HepG2 (cell line): ENCODE results near the gene PSD. TPM values are rescaled to one million over a fixed set of nuclear protein-coding genes. Genes with fewer than 3 reads are reported as not detected.

ENCODE experiments used
- ATAC-seq: fragments of 200-7000 bp; cut with Tn5 transposase; 3 replicates; pipeline ENCODE4 v1.9.1; 2020; ENCODE audit warnings: mild to moderate bottlenecking, moderate library complexity
- BruUV-seq: library from RNA; stranded (reverse); fragments of 400-500 nt; replicated peaks from 2 replicates; lab custom pipeline; 2021; lab: Mats Ljungman, UMichigan
- CTCF ChIA-PET: fragments of 300-600 bp; formaldehyde crosslinking; extraction: SDS; loops from one replicate; lab custom pipeline; 2021; ENCODE audit warnings: low total read pairs, inconsistent platforms, low intra/inter-chr PET ratio; lab: Yijun Ruan, JAX
- POLR2A ChIA-PET: fragments of 350-600 bp; sonication (Branson Sonifier 250); formaldehyde crosslinking; loops from one replicate; lab custom pipeline; 2020; ENCODE audit warnings: antibody characterized with exemption, inconsistent platforms; lab: Yijun Ruan, JAX
- DNase-seq: peaks from one replicate; pipeline ENCODE4 v3.0.0-alpha.2; 2015; ENCODE audit warnings: low spot score
- FAIRE-seq: peaks from 3 replicates; lab custom pipeline; 2011; peaks lifted over from hg19 to GRCh38; lab: Jason Lieb, UNC
- H2AFZ ChIP-seq: one replicate; pipeline ENCODE4 v1.6.1; 2011; ENCODE audit warnings: low read length, inconsistent platforms
- H3K27ac ChIP-seq: fragments of 300-600 bp; 3 replicates; pipeline ENCODE4 v1.8.0; 2011; ENCODE audit warnings: mixed run types, mild to moderate bottlenecking, mixed read lengths, low read length, inconsistent platforms; ENCODE audit not compliant: insufficient read depth; ENCODE audit errors: extremely low read length
- H3K27me3 ChIP-seq, 2 experiments: fragments of 200-600 bp in 1 of 2; 2 replicates in 1 of 2; 3 replicates in 1 of 2; pipeline versions ENCODE4 v1.6.0 to v1.8.0; 2011; ENCODE audit warnings: low read length in 2 of 2, mild to moderate bottlenecking in 2 of 2, moderate library complexity in 2 of 2, inconsistent platforms in 1 of 2; ENCODE audit not compliant: insufficient read depth in 2 of 2, control insufficient read depth in 1 of 2
- H3K36me3 ChIP-seq, 2 experiments: fragments of 200-600 bp in 1 of 2; replicated peaks in 1 of 2; 2 replicates in 1 of 2; 3 replicates in 1 of 2; pipeline versions ENCODE4 v1.5.1 to v1.8.0; 2011; ENCODE audit warnings: low read length in 2 of 2, inconsistent platforms in 1 of 2; ENCODE audit not compliant: insufficient read depth in 2 of 2, control insufficient read depth in 1 of 2
- H3K4me1 ChIP-seq: 2 replicates; pipeline ENCODE4 v1.5.1; 2012; ENCODE audit warnings: low read length, inconsistent platforms; ENCODE audit not compliant: insufficient read depth
- H3K4me2 ChIP-seq: 2 replicates; pipeline ENCODE4 v1.6.0; 2011; ENCODE audit warnings: low read depth, low read length, inconsistent platforms
- H3K4me3 ChIP-seq, 3 experiments: fragments of 200-600 bp in 1 of 3; sonication (generic), shearing (Covaris generic) in 1 of 3; replicated peaks in 1 of 3; 2 replicates each; pipeline ENCODE4 v1.5.1; 2011 to 2016; ENCODE audit warnings: low read length in 3 of 3, inconsistent platforms in 2 of 3, low read depth in 2 of 3, mild to moderate bottlenecking in 2 of 3, control low read depth in 1 of 3, mixed read lengths in 1 of 3; ENCODE audit not compliant: insufficient read depth in 1 of 3
- H3K79me2 ChIP-seq: one replicate; pipeline ENCODE4 v1.6.1; 2011; ENCODE audit warnings: low read length, inconsistent platforms; ENCODE audit not compliant: insufficient read depth
- H3K9ac ChIP-seq: 2 replicates; pipeline ENCODE4 v1.6.0; 2011; ENCODE audit warnings: mild to moderate bottlenecking, low read depth, low read length, inconsistent platforms; ENCODE audit not compliant: insufficient read depth
- H3K9me3 ChIP-seq: 2 replicates; pipeline ENCODE4 v1.5.1; 2012; ENCODE audit warnings: mild to moderate bottlenecking, low read length
- H4K20me1 ChIP-seq: 2 replicates; pipeline ENCODE4 v1.6.0; 2011; ENCODE audit warnings: inconsistent platforms, mild to moderate bottlenecking, low read length, moderate library complexity; ENCODE audit not compliant: insufficient read depth
- FOXP1 ChIP-seq, 2 experiments: fragments of 450-650 bp in 1 of 2; IDR thresholded peaks; 2 replicates each; pipeline ENCODE4 v1.6.1; 2017 to 2018; ENCODE audit warnings: antibody characterized with exemption in 1 of 2
- RBM22 ChIP-seq: fragments of 200-400 bp; formaldehyde crosslinking; optimal IDR thresholded peaks from 2 replicates; pipeline ENCODE3; 2017; ENCODE audit warnings: mild to moderate bottlenecking, low read length, moderate library complexity
- RBM39 ChIP-seq: fragments of 200-400 bp; formaldehyde crosslinking; IDR thresholded peaks from one replicate; pipeline ENCODE4 v1.6.1; 2018; ENCODE audit warnings: antibody characterized with exemption, mild to moderate bottlenecking, low read depth, low read length; ENCODE audit not compliant: poor library complexity, severe bottlenecking
- RELA ChIP-seq: sonication (generic); formaldehyde crosslinking; IDR thresholded peaks from 2 replicates; pipeline ENCODE4 v1.4.0; 2020; ENCODE audit warnings: missing genetic modification reagents
- SRSF4 ChIP-seq: fragments of 200-400 bp; formaldehyde crosslinking; IDR thresholded peaks from one replicate; pipeline ENCODE4 v1.6.1; 2018; ENCODE audit warnings: mild to moderate bottlenecking, low read depth, low read length, moderate library complexity; ENCODE audit not compliant: poor library complexity, severe bottlenecking
- SRY ChIP-seq: sonication (generic); formaldehyde crosslinking; IDR thresholded peaks from 2 replicates; pipeline ENCODE4 v1.8.0; 2022; ENCODE audit warnings: mild to moderate bottlenecking, missing genetic modification reagents
- YEATS4 ChIP-seq: sonication (generic); formaldehyde crosslinking; IDR thresholded peaks from 2 replicates; pipeline ENCODE4 v1.4.0; 2020; ENCODE audit warnings: missing genetic modification reagents, borderline replicate concordance
- ZNF10 ChIP-seq: sonication (generic); formaldehyde crosslinking; IDR thresholded peaks from 2 replicates; pipeline ENCODE4 v1.4.0; 2020; ENCODE audit warnings: mild to moderate bottlenecking, low read depth, missing genetic modification reagents, borderline replicate concordance
- ZNF879 ChIP-seq: sonication (generic); formaldehyde crosslinking; IDR thresholded peaks from 2 replicates; pipeline ENCODE4 v1.8.1; 2023; ENCODE audit warnings: missing genetic modification reagents
- WGBS: methylation state at CpG from one replicate; pipeline ENCODE4 v1.1.6; 2017; ENCODE audit warnings: low lambda C conversion rate; 5-methylcytosine and 5-hydroxymethylcytosine counted together
- in situ Hi-C: cut with HindIII; loops from 2 replicates; pipeline ENCODE4 v1.10.0; 2017; ENCODE audit warnings: low pct_unique_long_range_greater_than_20kb; ENCODE audit not compliant: extremely low pct_ligation_motif_present
- intact Hi-C: fragments of 100-400 bp; cut with micrococcal nuclease; formaldehyde crosslinking; loops from one replicate; pipeline ENCODE4 v1.10.0; 2022; ENCODE audit not compliant: unreplicated experiment
- polyA plus RNA-seq, 8 experiments: library from polyadenylated mRNA; depleted of rRNA in 3 of 8; stranded (reverse) in 7 of 8; unstranded in 1 of 8; fragments of >200 nt; fragmentation: Illumina TruSeq in 4 of 8; extraction: Trizol in 4 of 8; gene quantifications; 2 replicates each; pipeline versions ENCODE4 v1.2.1 to v1.2.3, GENCODE V29; 2011 to 2016; ENCODE audit warnings: low read depth in 4 of 8, missing spikeins in 1 of 8, mixed read lengths in 1 of 8; ENCODE audit not compliant: insufficient read depth in 1 of 8
- total RNA-seq, 5 experiments: library from RNA; depleted of rRNA; stranded (reverse); fragments of >200 nt; fragmentation: Illumina TruSeq; extraction: Trizol; gene quantifications; 2 replicates each; pipeline ENCODE4 v1.2.3, GENCODE V29; 2016; ENCODE audit warnings: low read depth in 1 of 5
- TF ChIP-seq, protein P1 (sequence below): sonication (generic); formaldehyde crosslinking; IDR thresholded peaks from 2 replicates; pipeline ENCODE4 v1.4.0; 2020; ENCODE audit warnings: missing genetic modification reagents
- TF ChIP-seq, protein P2 (sequence below): fragments of 450-650 bp; IDR thresholded peaks from 2 replicates; pipeline ENCODE4 v1.6.1; 2016

Gene PSD
- total and polyA plus RNA-seq, 2 of the 13 experiments (the other 11 are each of a cell fraction or from before 2014, with no cell fraction given): 0.35 to 0.58 TPM

DNA sequence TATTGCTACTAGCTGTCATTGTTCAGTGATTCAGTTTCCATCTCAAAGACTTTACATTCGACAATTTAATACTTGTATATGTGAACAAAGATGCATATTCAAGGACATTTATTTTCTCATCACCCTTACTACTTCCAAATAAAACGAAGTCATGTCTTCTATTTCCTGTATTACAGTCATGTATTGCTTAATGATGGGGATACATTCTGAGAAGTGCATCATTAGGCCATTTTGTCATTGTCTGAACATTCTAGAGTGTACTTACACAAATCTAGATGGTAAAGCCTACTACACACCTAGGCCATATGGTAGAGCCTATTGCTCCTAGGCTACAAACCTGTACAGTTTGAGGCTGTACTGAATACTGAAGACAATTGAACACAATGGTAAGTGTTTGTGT, 26.3 kb upstream of the PSD start (continued):
- TF ChIP-seq, protein P1, sequence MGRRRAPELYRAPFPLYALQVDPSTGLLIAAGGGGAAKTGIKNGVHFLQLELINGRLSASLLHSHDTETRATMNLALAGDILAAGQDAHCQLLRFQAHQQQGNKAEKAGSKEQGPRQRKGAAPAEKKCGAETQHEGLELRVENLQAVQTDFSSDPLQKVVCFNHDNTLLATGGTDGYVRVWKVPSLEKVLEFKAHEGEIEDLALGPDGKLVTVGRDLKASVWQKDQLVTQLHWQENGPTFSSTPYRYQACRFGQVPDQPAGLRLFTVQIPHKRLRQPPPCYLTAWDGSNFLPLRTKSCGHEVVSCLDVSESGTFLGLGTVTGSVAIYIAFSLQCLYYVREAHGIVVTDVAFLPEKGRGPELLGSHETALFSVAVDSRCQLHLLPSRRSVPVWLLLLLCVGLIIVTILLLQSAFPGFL (CRISPR knock-in tag): no peak
- TF ChIP-seq, protein P2, sequence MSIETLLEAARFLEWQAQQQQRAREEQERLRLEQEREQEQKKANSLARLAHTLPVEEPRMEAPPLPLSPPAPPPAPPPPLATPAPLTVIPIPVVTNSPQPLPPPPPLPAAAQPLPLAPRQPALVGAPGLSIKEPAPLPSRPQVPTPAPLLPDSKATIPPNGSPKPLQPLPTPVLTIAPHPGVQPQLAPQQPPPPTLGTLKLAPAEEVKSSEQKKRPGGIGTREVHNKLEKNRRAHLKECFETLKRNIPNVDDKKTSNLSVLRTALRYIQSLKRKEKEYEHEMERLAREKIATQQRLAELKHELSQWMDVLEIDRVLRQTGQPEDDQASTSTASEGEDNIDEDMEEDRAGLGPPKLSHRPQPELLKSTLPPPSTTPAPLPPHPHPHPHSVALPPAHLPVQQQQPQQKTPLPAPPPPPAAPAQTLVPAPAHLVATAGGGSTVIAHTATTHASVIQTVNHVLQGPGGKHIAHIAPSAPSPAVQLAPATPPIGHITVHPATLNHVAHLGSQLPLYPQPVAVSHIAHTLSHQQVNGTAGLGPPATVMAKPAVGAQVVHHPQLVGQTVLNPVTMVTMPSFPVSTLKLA: no peak
- TF ChIP-seq ZNF879 (CRISPR knock-in tag) (no peak), RBM39 (no peak), FOXP1 (IDR thresholded peaks at IDR 0.05) (no peak), FOXP1 (CRISPR knock-in tag; IDR thresholded peaks at IDR 0.05) (no peak), RELA (no peak), SRSF4 (no peak)

DNA sequence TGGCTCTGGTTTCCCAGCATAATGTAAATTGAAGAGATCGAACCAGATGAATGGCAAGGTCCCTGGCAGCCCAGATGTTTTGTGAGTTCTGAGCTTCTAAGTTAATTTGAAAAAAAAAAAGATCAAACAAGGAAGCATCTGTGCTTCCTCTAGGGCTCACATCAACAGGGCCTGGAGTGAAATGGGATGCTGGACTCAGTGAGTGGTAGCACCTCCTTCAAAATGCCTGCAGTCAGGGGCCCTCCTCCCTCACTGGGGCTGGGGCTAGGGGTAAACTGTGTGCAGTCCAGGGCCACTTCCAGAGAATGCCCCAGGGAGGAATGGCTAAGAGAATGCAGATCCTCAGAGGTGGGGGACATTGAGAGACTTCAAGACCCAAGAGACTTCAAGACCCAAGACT, 19.8 kb upstream of the PSD start:
- DNase-seq: no peak
- no peak overlapping the region for H2AFZ ChIP-seq
- no peak overlapping the region for H3K27ac ChIP-seq
- no peak overlapping the region for H3K4me3 ChIP-seq
- in situ Hi-C loops: no loop called here
- peaks cover 46% of the 10 kb centered on the region for H3K4me1 ChIP-seq
- TF ChIP-seq YEATS4 (CRISPR knock-in tag): no peak
- no peak for TF ChIP-seq ZNF10 (CRISPR knock-in tag)
- no peak for TF ChIP-seq RBM22
- no peak for TF ChIP-seq SRY (CRISPR knock-in tag)
- TF ChIP-seq, all 625 proteins: peak for 0
- Histone ChIP-seq H3K9me3 (no peaks in the 10 kb centered on the region), H3K27me3 (no peaks in the 10 kb centered on the region; a peak in 1 of 5 replicates), H3K4me2 (no peak overlapping the region), H3K79me2 (no peaks in the 10 kb centered on the region), H4K20me1 (no peaks in the 10 kb centered on the region), H3K9ac (no peak overlapping the region), H3K36me3 (no peaks in the 10 kb centered on the region)
- ChIA-PET POLR2A (no interaction called here), CTCF (no interaction called here)
- intact Hi-C loops: no loop called here
- BruUV-seq: no TSS peak
- ATAC-seq (no peak), FAIRE-seq (no peak)
- 79% methylated on average over 1 of the region's 1 CpG for WGBS
